GM18909 (cell line): Measurements from ENCODE around the gene KATNIP.
"Not testable (repeated sequence)": the region's sequence is repeated elsewhere in the genome, so short reads cannot be mapped to it uniquely, and the experiment has no call there.

ENCODE experiments used
- ATAC-seq: cut with Tn5 transposase; IDR thresholded peaks from one replicate; pipeline ENCODE4 v1.9.1; 2021; ENCODE audit warnings: mild to moderate bottlenecking; ENCODE audit not compliant: unreplicated experiment, poor library complexity

Gene KATNIP

GRCh38 chr16:27531826-27532800 is 17.8 kb upstream of the KATNIP start:
- no peak for ATAC-seq

DNA sequence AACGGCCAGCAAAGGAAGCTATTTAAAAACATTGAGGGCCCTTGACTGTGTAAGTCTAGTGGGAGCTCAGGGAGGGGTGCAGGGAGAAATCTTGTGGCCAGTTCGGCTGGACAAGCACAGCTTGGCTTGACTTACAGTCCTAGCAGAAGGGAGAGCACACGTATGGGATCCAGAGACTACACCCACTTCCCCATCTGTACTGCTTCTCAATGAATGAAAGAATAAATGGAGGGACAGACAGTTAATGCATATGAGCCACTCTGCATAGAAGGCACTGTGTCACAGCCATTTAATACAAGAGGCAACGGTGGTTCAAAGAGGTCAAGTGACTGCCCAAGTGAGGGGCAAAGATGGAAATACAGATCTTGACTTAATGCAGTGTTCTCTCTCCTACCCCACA is 15.7 kb upstream of the KATNIP start:
- ATAC-seq = no peak

- no peak for ATAC-seq
Observed at GRCh38 chr16:27538528-27538927, 11.4 kb upstream of the KATNIP start.

GRCh38 chr16:27539120-27539519 is 10.8 kb upstream of the KATNIP start:
- ATAC-seq = no peak

DNA sequence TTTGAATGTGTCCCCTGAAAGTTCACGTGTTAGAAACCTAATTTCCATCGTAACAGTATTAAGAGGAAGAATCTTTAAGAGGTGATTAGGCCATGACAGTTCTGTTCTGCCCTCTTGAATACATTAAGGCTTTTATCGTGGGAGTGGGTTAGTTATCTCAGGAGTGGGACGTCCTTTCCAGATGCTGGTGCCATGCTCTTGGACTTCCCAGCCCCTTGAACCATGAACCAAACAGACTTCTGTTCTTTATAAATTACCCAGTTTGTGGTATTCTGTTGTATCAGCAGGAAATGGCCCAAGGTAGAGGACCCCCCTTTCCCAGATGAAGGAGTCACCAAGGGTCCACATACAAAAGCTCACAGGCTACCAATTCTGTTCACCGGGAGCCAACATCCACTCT is 10.3 kb upstream of the KATNIP start:
- no peak for ATAC-seq

DNA sequence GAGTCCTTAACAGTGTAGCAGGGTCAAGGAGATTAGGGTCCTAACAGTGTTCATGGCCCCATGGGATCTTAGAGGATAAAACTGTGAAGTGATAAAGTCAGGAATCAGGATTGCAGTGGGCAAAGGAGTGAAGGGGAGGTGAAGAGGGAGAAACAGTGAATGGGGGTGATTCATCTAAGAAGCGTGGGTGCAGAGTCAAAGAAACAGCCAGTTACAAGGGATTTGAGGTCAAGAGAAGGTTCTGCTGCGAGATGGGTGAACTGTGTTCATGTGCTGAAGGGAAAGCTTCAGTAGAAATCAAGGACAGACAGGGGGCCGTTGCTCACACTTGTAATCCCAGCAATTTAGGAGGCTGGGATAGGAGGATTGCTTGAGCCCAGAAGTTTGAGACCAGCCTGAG is 6.1 kb upstream of the KATNIP start:
- no peak for ATAC-seq

- no peak for ATAC-seq
Observed at GRCh38 chr16:27544671-27545070, 5.3 kb upstream of the KATNIP start.

GRCh38 chr16:27547134-27547533 is 2.8 kb upstream of the KATNIP start:
- no peak for ATAC-seq

DNA sequence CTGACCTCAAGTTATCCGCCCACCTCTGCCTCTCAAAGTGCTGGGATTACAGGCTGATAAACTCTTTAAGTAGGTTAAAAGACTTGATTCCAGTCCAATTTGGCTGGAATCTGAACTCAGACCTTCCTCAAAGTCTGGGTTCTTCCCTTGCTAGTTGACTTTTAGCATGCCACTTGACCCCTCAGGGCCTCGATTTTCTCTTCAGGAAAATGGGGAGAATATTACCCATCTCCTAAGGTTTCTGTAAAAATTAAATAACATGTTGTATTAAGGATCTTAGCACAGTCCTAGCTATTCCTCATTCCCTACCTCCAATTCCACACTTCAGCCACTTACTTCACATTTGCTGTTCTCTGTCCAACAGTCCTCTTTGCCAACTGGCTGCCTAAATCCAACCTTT is 2.1 kb upstream of the KATNIP start:
- ATAC-seq = no peak

DNA sequence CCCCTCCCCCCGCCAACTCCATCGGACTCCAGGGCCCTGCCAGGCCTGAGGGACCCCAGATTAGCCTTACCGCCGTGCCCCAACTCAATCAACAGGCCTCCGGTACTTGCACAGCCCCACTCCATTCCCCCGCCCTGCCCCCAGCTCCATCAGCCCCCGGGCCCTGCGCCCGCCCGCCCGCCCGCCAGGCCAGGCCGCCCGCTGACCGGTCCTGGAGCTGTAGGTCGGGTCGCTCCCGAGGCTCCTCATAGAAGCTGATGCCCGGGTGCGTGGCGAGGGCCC is 539 bp upstream of the KATNIP start:
- ATAC-seq = peak; percentile 25

DNA sequence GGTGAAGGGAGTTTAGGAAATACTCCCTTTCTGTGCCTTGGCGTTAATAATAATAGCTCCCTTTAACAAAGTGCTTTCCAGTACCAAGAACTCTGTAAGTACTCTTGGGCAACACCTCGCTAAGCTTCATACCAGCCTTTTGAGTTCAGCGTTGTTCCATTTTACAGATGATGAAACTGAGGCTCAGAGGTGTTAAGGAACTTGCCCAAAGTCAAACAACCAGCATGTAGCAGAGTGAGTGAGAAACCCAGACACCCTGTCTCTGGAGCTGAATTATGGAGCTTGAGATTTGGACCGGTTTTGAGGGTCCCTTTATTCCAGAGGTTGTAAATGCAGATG is 607 bp downstream of the KATNIP start:
- no peak for ATAC-seq

GRCh38 chr16:27551036-27551435 is 1.1 kb downstream of the KATNIP start:
- no peak for ATAC-seq

GRCh38 chr16:27556471-27556870 is 6.5 kb downstream of the KATNIP start:
- no peak for ATAC-seq

GRCh38 chr16:27558434-27558833 is 8.5 kb downstream of the KATNIP start:
- ATAC-seq = no peak

- ATAC-seq = no peak
Observed at GRCh38 chr16:27558932-27559331, 9.0 kb downstream of the KATNIP start.

- ATAC-seq = no peak
Observed at GRCh38 chr16:27561216-27561615, 11.3 kb downstream of the KATNIP start.

DNA sequence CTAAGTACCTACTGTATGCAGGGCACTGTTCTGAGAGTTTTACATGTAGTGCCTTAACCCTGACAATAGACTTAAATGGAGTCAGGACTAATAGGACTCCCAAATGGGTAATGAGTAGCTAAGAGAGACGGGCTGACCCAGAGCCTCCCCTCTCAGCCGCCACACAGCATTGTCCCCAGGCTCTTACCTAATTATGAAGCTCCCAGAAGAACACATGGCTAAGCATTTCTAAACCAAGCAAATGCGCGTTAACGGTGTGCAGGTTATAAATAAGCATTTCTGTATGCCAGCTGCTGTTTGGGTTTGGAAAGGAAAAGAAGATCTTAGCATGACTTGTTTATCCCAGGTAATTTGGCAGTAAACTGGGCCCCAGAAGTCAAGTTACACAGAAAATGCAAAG is 14.3 kb downstream of the KATNIP start:
- no peak for ATAC-seq

DNA sequence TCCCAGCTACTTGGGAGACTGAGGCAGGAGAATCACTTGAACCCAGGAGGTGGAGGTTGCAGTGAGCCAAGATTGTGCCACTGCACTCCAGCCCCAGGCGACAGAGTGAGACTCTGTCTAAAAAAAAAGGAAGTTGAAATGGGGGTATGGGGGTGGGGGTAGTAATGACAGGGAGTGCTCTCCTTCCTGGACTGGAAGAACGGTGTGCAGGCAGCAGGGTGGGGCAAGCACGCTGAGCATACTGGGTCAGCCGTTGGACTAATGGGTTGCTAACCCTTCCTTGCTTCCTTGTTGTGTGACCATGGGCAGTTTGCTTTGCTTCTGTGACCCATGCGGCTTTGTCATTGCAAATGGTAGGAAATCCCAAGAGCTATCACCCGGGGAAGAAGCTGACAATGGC is 16.5 kb downstream of the KATNIP start:
- ATAC-seq = no peak

- ATAC-seq = no peak
Observed at GRCh38 chr16:27568077-27568476, 18.1 kb downstream of the KATNIP start.

- not testable (repeated sequence) for ATAC-seq
Observed at GRCh38 chr16:27570986-27571385, 21.0 kb downstream of the KATNIP start.

- ATAC-seq = no peak
Observed at GRCh38 chr16:27571433-27572326, 21.7 kb downstream of the KATNIP start.

- no peak for ATAC-seq
Observed at GRCh38 chr16:27572711-27573110, 22.8 kb downstream of the KATNIP start.
